ENCODE data around the gene SLC34A2.
"Not testable (repeated sequence)": the region's sequence is repeated elsewhere in the genome, so short reads cannot be mapped to it uniquely, and the experiment has no call there.

The SLC34A2 gene

DNA sequence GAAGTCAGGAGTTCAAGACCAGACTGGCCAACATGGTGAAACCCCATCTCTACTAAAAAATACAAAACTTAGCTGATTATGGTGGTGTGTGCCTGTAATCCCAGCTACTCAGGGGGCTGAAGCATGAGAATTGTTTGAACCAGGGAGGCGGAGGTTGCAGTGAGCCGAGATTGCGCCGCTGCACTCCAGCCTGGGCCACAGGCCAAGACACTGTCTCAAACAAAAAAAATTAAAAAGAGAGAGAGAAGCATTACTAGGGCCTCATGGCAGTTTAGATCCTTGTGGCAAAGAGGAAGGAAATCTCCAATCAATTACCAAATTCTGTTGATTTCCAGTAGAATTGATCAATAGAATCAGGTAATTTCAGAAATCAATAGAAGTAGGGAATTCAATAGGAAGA, 16.8 kb upstream of the SLC34A2 start:
- ATAC-seq (replicated peaks) (no peak), DNase-seq (no peak)
- Mint-ChIP-seq H3K4me1 (ENCODE audit: low read depth in 2 of 2) (peaks cover 9 to 23% of the 10 kb centered on the region in 2 donors), H3K9me3 (no peaks in the 10 kb centered on the region), H3K36me3 (ENCODE audit: insufficient read depth) (peaks cover 4% of the 10 kb centered on the region), H3K27me3 (peaks cover 21 to 25% of the 10 kb centered on the region in 2 donors), H3K27ac (peak overlapping the region in 1 of 2 donors; percentile 84), H3K4me3 (no peak overlapping the region)

DNA sequence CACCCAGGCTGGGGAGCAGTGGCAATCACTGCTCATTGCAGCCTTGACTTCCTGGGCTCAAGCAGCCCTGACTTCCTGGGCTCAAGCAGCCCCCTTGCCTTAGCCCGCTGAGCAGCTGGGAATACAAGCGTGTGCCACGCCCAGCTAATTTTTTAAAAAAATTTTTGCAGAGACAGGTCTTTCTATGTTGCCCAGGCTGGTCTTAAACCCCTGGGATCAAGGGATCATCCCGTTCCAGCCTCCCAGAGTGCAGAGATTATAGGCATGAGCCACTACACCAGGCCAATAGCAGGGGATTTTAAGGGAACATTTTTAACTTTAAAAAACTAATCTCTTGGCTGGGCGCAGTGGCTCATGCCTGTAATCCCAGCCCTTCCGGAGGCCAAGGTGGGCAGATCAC, 5.3 kb upstream of the SLC34A2 start:
- no peaks in the 10 kb centered on the region for H3K9me3 Mint-ChIP-seq
- no peaks in the 10 kb centered on the region for H3K36me3 Mint-ChIP-seq (ENCODE audit: insufficient read depth)

DNA sequence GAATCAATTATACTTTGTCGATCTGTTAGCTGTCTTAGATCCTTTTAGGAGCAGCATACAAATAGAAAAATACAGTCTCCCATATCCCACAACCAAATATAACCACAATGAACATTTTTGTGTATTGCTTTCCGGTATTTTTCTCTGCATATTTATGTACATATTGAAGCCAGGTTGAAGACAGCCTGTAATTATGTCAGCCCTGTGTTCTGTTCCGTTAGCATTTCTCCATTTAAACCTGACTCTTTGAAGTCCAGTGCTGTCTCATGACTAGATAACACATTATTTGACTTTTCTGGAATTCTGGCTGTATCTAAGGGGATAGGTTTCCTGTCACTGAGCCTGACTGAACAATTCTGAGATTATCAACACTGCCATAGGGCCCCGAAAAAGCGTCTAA, 4.0 kb upstream of the SLC34A2 start:
- Mint-ChIP-seq H3K27ac (no peak overlapping the region), H3K36me3 (ENCODE audit: insufficient read depth) (no peaks in the 10 kb centered on the region), H3K27me3 (peaks cover 43 to 56% of the 10 kb centered on the region in 2 donors), H3K4me1 (ENCODE audit: low read depth in 2 of 2) (peaks cover 3 to 10% of the 10 kb centered on the region in 2 donors), H3K4me3 (no peak overlapping the region), H3K9me3 (no peaks in the 10 kb centered on the region)
- ATAC-seq (replicated peaks) (no peak), DNase-seq (no peak)

More for the DNA sequence above, 5.3 kb upstream of the SLC34A2 start:
- Mint-ChIP-seq H3K27me3 (peaks cover 33 to 42% of the 10 kb centered on the region in 2 donors), H3K4me3 (no peak overlapping the region), H3K4me1 (ENCODE audit: low read depth in 2 of 2) (peaks cover 3 to 6% of the 10 kb centered on the region in 2 donors), H3K27ac (no peak overlapping the region)
- DNase-seq (no peak), ATAC-seq (replicated peaks) (no peak)

DNA sequence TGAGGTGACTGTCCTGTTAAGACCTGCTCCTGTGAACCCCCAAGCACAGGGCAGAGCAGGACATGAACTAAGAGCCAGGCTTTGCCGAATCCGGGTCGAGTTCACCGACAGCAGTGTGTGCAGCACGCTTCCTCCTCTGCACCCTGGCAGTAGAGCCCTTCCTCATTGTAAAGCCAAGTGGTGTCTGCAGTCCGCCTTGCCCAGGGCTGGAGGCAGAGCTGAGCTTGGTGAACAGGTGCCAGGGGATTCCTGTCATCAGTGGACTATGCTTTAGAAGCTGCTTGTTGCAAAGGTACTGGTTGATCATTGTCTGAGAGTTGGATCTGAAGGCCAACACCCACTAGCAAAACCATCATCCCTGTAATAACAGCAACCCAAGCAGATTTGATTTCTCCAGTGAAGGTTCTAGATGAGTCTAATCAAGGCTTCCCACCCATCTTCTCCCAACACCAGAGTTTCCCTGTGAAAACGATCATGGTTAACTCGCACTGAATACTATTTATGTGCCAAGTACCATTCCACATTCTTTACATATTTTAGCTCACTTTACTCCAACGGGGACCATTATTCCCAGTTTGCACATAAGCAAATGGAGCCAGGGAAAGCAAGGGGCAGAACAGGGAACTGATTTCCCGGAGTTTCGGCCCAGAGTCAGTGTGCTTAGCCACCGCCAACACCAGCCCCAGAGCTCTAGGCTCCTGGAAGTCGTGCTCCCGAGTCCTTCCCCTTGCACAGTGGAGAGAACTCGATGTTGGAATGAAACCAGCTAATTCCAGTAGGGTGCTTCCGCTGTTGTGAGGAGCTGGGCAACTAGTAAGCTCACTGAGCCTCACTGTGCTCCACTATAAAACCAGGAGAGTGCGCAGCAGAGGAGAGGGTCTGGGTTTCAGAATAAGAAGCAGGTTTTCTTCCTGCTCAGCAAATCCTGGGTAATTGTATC, 1.4 kb upstream of the SLC34A2 start:
- peaks cover 3 to 10% of the 10 kb centered on the region in 2 donors for H3K4me1 Mint-ChIP-seq (ENCODE audit: low read depth in 2 of 2)
- peaks cover 43 to 57% of the 10 kb centered on the region in 2 donors for H3K27me3 Mint-ChIP-seq
- no peaks in the 10 kb centered on the region for H3K9me3 Mint-ChIP-seq
- DNase-seq (no peak), ATAC-seq (replicated peaks) (no peak)
- H3K27ac Mint-ChIP-seq = no peak overlapping the region
- H3K36me3 Mint-ChIP-seq (ENCODE audit: insufficient read depth) = no peaks in the 10 kb centered on the region
- peak overlapping the region; percentile 25 to 29 for H3K4me3 Mint-ChIP-seq

DNA sequence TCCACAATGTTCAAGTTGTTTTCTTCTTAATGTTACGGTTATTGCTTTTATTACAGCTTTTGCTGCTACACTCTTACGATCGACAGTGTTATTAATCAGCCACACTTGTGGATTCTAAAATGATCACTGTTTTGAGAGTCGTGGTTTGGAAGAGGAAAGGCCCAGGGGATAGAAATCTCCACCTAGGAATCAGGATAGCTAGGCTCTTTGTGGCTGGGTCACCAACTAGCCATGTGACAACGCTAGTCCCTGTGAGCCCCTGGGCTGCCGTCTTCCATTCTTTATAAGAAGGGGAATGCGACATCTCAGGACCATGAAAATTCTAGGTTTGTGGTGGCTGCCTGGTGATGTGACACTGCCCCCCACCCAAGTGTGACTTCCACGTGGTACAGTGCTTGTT, 380 bp downstream of the SLC34A2 start:
- peak overlapping the region; percentile 34 to 36 for H3K4me3 Mint-ChIP-seq

DNA sequence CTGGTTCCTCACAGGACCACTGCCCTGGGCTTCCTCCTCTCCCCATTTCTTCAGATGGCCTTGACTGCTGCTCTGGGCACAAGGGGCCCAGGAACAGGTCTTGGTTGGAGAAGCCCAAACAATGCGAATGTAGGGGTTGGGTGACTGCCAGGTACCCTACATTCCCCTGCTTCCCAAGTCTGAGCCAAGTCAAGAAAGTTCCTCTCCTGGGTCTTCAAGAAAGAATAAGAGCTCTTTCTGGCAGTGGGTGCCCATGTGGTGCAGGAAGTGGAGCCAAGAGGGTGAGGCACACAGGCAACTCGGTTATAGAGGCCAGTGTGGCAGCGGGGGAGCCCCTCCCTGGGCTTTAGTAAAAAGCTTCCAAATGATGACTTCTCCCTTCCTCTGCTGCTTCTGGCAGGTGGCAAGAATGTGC, 2.7 kb downstream of the SLC34A2 start:
- H3K27ac Mint-ChIP-seq = no peak overlapping the region
- H3K9me3 Mint-ChIP-seq = no peaks in the 10 kb centered on the region
- H3K4me1 Mint-ChIP-seq (ENCODE audit: low read depth in 2 of 2) = peaks cover 7 to 26% of the 10 kb centered on the region in 2 donors
- ATAC-seq (replicated peaks) (no peak), DNase-seq (no peak)
- H3K4me3 Mint-ChIP-seq = no peak overlapping the region
- H3K36me3 Mint-ChIP-seq (ENCODE audit: insufficient read depth) = no peaks in the 10 kb centered on the region
- peaks cover 36 to 49% of the 10 kb centered on the region in 2 donors for H3K27me3 Mint-ChIP-seq

More for the DNA sequence above, 380 bp downstream of the SLC34A2 start:
- ATAC-seq (replicated peaks) = no peak
- Mint-ChIP-seq H3K4me1 (ENCODE audit: low read depth in 2 of 2) (peaks cover 3 to 10% of the 10 kb centered on the region in 2 donors), H3K27ac (no peak overlapping the region), H3K9me3 (no peaks in the 10 kb centered on the region), H3K27me3 (peaks cover 43 to 57% of the 10 kb centered on the region in 2 donors), H3K36me3 (ENCODE audit: insufficient read depth) (no peaks in the 10 kb centered on the region)
- DNase-seq = no peak

DNA sequence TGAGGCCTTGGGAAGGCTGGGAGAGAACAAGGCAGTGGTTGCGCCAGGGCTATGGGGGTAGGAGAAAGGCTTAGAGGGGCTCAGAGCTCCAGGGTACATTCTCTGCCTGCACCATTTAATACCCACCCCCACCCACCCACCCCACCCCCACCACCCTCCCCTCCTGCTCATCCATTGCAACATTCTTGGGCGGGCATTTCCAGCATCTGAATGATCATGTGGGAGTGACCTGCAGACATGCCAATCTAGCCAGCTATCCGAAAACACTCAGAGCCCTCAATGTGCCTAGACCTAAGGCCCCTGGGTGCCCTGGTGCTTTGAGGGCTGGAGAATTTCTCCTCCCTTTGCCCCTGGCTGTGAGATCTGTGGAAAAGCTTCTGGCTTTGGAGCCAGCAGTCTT, 3.1 kb downstream of the SLC34A2 start:
- Mint-ChIP-seq H3K27me3 (peaks cover 32 to 47% of the 10 kb centered on the region in 2 donors), H3K4me1 (ENCODE audit: low read depth in 2 of 2) (peaks cover 7 to 28% of the 10 kb centered on the region in 2 donors), H3K9me3 (no peaks in the 10 kb centered on the region), H3K27ac (no peak overlapping the region), H3K4me3 (no peak overlapping the region), H3K36me3 (ENCODE audit: insufficient read depth) (no peaks in the 10 kb centered on the region)
- no peak for ATAC-seq (replicated peaks)
- DNase-seq = no peak

DNA sequence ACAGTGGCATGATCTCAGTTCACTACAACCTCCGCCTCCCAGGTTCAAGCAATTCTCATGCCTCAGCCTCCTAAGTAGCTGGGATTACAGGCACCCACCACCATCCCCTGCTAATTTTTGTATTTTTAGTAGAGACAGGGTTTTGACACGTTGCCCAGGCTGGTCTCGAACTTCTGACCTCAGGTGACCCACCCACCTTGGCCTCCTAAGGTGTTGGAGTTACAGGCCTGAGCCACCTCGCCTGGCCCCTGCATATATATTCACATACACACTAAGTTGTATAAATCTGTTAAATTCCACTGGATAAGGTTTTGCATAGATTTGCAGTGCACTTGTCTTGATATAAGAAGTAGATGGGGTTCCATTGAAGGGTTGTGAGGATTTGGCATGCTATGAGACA, 5.8 kb downstream of the SLC34A2 start:
- H3K27ac Mint-ChIP-seq = not testable (repeated sequence)

DNA sequence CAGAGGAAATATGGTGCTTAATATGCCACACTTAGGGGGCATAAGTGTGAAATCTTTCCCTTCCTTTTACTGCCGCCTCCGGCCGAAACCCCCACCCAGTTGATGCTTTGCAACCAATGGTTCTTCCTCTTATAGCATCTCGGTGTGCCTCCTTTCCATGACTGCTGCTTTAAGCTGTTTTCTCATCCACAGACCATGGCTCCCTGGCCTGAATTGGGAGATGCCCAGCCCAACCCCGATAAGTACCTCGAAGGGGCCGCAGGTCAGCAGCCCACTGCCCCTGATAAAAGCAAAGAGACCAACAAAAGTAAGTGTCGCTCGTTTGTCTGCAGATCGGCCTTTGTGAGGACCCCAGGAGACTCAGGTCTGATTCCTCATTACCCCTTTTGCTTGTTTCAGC, 6.7 kb downstream of the SLC34A2 start:
- Mint-ChIP-seq H3K9me3 (no peaks in the 10 kb centered on the region), H3K4me1 (ENCODE audit: low read depth in 2 of 2) (peaks cover 4 to 18% of the 10 kb centered on the region in 2 donors), H3K27me3 (peaks cover 14 to 33% of the 10 kb centered on the region in 2 donors), H3K4me3 (peak overlapping the region in 1 of 2 donors; percentile 37), H3K36me3 (ENCODE audit: insufficient read depth) (no peaks in the 10 kb centered on the region), H3K27ac (no peak overlapping the region)
- ATAC-seq (replicated peaks) (no peak), DNase-seq (no peak)

More for the DNA sequence above, 5.8 kb downstream of the SLC34A2 start:
- peak overlapping the region in 1 of 2 donors; percentile 37 for H3K4me3 Mint-ChIP-seq
- DNase-seq; H3K9me3 Mint-ChIP-seq; H3K36me3 Mint-ChIP-seq (ENCODE audit: insufficient read depth); ATAC-seq (replicated peaks): not testable (repeated sequence)
- H3K4me1 Mint-ChIP-seq (ENCODE audit: low read depth in 2 of 2) = peaks cover 4 to 18% of the 10 kb centered on the region in 2 donors
- H3K27me3 Mint-ChIP-seq = peaks cover 23 to 41% of the 10 kb centered on the region in 2 donors

DNA sequence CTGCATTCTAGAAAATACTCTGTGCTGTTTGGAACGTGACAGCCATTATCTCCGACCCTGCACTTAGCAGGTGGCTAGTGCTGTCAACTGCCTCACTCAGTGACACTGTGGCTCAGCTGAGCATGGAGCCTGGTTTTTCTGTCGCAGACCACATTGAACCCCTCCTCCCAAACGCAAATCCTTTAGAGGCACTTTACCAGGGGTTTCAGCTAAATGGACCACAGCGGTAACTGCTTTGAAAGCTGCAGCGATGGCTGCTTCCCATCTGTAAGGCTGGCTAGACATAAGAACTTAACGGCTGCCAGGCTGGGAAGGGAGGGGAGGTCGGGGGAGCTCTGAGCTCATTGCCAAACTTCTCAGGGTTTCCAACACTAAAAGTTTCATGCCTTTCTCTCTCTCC, 8.1 kb downstream of the SLC34A2 start:
- ATAC-seq (replicated peaks) = no peak
- no peak for DNase-seq
- Mint-ChIP-seq H3K4me3 (no peak overlapping the region), H3K27ac (no peak overlapping the region), H3K27me3 (peaks cover 13 to 23% of the 10 kb centered on the region in 2 donors), H3K4me1 (ENCODE audit: low read depth in 2 of 2) (peaks cover 4 to 18% of the 10 kb centered on the region in 2 donors), H3K36me3 (ENCODE audit: insufficient read depth) (no peaks in the 10 kb centered on the region), H3K9me3 (no peaks in the 10 kb centered on the region)

DNA sequence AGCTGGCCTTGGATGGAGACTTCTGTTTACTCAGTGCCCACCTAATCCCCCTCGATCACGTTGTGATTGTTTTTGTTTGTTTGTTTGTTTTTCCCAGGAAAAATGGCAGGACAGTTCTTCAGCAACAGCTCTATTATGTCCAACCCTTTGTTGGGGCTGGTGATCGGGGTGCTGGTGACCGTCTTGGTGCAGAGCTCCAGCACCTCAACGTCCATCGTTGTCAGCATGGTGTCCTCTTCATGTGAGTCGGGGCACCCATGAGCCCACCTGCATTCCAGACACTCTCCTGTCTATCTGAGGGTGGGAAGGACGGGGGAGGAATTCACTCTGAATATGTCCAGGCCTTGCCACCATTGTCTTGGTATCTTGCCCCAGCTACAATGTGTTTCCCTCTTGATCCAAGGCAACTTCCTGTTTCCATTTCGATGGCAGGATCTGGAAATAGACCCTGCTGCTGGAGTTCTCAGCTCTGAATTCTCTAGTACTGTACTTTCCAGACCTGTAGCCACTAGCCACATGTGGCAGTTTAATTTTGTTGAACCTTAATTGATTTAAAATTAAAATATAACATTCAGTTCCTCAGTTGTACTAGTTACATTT, 10.5 kb downstream of the SLC34A2 start:
- Mint-ChIP-seq H3K9me3 (no peaks in the 10 kb centered on the region), H3K27ac (no peak overlapping the region), H3K27me3 (peaks cover 13 to 21% of the 10 kb centered on the region in 2 donors), H3K4me1 (ENCODE audit: low read depth in 2 of 2) (peaks cover 4 to 18% of the 10 kb centered on the region in 2 donors), H3K36me3 (ENCODE audit: insufficient read depth) (no peaks in the 10 kb centered on the region), H3K4me3 (no peak overlapping the region)
- ATAC-seq (replicated peaks) (no peak), DNase-seq (no peak)

DNA sequence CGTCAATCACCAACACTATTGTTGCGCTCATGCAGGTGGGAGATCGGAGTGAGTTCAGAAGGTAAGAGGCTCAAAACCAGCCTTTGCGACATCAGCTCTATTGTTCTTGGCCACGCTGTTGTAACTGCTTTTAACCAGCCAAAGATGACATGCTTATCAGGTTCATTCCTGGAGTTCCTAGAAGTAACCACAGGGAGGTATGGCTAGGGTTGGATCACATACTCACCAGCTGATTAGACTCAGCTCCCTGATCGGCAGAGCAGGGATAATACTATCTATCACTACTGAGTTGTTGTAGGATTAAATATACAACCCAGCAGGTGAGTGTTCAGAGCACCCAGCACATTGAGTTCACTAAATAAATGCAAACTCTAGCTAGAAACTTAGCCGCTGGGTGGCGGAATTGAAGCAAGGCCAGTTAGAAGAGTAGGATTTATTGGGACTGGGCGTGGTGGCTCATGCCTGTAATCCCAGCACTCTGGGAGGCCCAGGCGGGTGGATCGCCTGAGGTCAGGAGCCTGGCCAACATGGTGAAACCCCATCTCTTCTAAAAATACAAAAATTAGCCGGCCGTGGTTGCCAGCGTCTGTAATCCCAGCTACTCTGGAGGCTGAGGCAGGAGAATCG, 12.4 kb downstream of the SLC34A2 start:
- Mint-ChIP-seq H3K4me3 (no peak overlapping the region), H3K27ac (no peak overlapping the region), H3K4me1 (ENCODE audit: low read depth in 2 of 2) (peaks cover 0 to 4% of the 10 kb centered on the region in 2 donors), H3K27me3 (peaks cover 13 to 21% of the 10 kb centered on the region in 2 donors), H3K9me3 (peaks cover 0 to 3% of the 10 kb centered on the region in 2 donors), H3K36me3 (ENCODE audit: insufficient read depth) (no peaks in the 10 kb centered on the region)
- DNase-seq = no peak
- no peak for ATAC-seq (replicated peaks)

DNA sequence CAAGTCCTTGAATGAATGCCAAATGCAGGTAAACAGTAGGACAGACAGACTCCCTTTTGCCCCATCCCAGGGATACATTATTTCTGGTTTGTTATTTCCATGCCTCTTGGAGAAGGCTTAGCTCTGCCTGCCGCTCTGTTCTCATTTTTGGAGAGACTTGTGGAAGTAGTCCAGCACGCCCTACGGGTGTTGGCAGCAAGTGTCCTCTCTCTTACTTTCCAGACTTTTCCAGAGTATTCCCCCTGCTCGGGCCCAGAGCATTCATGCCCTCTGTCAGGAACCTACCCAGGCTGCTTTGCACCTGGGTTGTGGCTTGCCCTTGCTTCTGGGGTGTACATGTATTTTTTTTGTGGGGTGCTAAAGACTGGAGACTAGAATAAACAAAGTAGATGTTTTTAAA, 15.3 kb downstream of the SLC34A2 start:
- no peaks in the 10 kb centered on the region for H3K4me1 Mint-ChIP-seq (ENCODE audit: low read depth in 2 of 2)
- DNase-seq (no peak), ATAC-seq (replicated peaks) (no peak)
- H3K27ac Mint-ChIP-seq = no peak overlapping the region
- no peaks in the 10 kb centered on the region for H3K36me3 Mint-ChIP-seq (ENCODE audit: insufficient read depth)
- H3K27me3 Mint-ChIP-seq = peaks cover 0 to 3% of the 10 kb centered on the region in 2 donors
- H3K4me3 Mint-ChIP-seq = no peak overlapping the region
- H3K9me3 Mint-ChIP-seq = peaks cover 0 to 7% of the 10 kb centered on the region in 2 donors
